Activated CD4-positive, alpha-beta memory T cell treated with anti-CD3 and anti-CD28 coated beads, Interleukin-2, amount 10 ng/mL, durations not matched to agents 7 days and 5 days (primary cell): ENCODE measurements around the gene GPSM1. TPM values are rescaled to one million over a fixed set of nuclear protein-coding genes. Genes with fewer than 3 reads are reported as not detected.
"Not testable (repeated sequence)": the region's sequence is repeated elsewhere in the genome, so short reads cannot be mapped to it uniquely, and the experiment has no call there.

Source experiments
- CTCF ChIA-PET: fragments of 350-600 bp; sonication (Branson Sonifier 250); formaldehyde crosslinking; loops from one replicate; lab custom pipeline; 2021; ENCODE audit warnings: antibody characterized with exemption, inconsistent platforms; lab: Charles Lee
- POLR2A ChIA-PET: fragments of 350-600 bp; sonication (Branson Sonifier 250); formaldehyde crosslinking; loops from one replicate; lab custom pipeline; 2021; ENCODE audit warnings: antibody characterized with exemption; lab: Charles Lee
- DNase-seq: peaks from one replicate; pipeline ENCODE4 v3.0.0-alpha.2; 2020
- H3K27ac Mint-ChIP-seq: one replicate; pipeline ENCODE4 v1.8.0; 2021; ENCODE audit warnings: mild to moderate bottlenecking, mixed read lengths
- H3K27me3 Mint-ChIP-seq: one replicate; pipeline ENCODE4 v1.8.0; 2021; ENCODE audit warnings: mixed read lengths
- H3K36me3 Mint-ChIP-seq: one replicate; pipeline ENCODE4 v1.8.0; 2021; ENCODE audit warnings: low read depth, mixed read lengths
- H3K4me1 Mint-ChIP-seq: one replicate; pipeline ENCODE4 v1.8.0; 2021; ENCODE audit warnings: mixed read lengths
- H3K4me3 Mint-ChIP-seq: one replicate; pipeline ENCODE4 v1.8.0; 2021; ENCODE audit warnings: mild to moderate bottlenecking, mixed read lengths
- H3K9me3 Mint-ChIP-seq: one replicate; pipeline ENCODE4 v1.8.0; 2021; ENCODE audit warnings: mixed read lengths
- total RNA-seq, 2 experiments: library from RNA; stranded (reverse); gene quantifications; one replicate each; pipeline ENCODE4 v1.2.3, GENCODE V29; 2021

Gene GPSM1
- total RNA-seq, 2 experiments from 2014 or later, result 6.0 to 6.5 TPM

DNA sequence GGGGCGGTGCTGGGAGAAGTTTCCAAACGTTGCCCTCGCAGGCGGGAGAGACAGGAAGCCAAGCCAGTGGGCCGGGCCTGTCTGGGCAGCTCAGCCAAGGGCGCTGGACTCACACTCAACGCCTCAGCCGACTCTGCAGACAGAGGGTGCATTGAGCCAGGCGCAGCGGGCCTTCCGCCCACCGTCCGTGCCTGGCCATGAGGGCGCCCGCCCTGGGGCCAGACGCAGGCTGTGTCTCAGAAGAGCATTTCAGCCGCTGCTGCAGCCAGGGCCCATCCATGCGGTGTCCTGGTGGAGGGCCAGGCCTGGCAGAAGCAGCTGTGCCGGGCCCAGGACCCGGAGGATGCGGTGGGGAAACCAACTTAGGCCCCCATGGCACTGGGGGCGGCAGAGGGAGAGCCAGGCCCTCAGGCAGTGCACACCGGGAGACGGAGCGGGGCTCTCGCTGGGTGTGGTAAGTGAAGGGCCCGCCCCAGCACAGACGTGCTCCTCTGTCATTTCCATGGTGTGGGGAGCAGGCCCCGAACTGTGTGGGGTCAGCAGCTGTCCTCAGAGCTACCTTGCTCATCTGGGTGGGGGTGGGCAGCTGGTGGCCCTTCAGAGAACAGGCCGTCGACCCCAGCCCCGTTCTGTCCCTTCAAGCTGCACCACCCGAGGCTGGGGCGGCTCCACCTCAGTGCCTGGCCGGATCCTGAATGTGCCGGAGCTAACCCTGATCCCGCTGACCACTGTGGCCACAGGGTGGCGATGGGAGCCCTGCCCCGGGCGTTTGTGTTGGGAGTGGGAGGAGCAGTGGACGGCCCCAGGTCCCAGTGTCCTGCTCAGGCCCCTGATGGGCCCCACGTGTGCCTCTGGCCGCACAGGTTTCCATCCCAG, 18.2 kb downstream of the GPSM1 start:
- ChIA-PET CTCF (no interaction called here), POLR2A (interaction anchor here (1.2 kb wide), 1 partner anchor 17 kb away, joined by 4 read pairs; no protein-coding TSS in a partner anchor)
- H3K4me3 Mint-ChIP-seq, result no peak overlapping the region
- DNase-seq, result no peak
- H3K27me3 Mint-ChIP-seq, result no peaks in the 10 kb centered on the region
- H3K9me3 Mint-ChIP-seq, result no peaks in the 10 kb centered on the region
- H3K27ac Mint-ChIP-seq, result no peak overlapping the region
- H3K36me3 Mint-ChIP-seq, result no peaks in the 10 kb centered on the region
- no peaks in the 10 kb centered on the region for H3K4me1 Mint-ChIP-seq

DNA sequence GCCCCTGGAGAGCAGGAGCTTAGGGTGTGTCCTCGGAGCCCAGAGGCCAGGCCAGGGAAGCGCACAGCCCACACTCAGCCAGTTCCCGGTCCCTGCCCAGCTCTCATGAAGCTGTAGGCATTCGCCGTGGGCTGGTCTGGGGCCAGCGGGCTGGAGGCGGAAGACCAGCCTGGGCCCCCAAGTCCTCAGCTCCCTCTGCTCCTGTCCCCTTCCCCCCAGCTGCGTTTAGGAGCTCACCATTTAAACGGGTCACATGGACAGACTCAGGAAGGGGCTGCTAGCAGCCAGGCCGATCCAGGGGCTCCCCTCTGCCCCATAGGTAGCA, 18.8 kb downstream of the GPSM1 start:
- ChIA-PET POLR2A (no interaction called here), CTCF (no interaction called here)
- Mint-ChIP-seq H3K27ac (no peak overlapping the region), H3K4me3 (no peak overlapping the region), H3K4me1 (no peaks in the 10 kb centered on the region), H3K9me3 (no peaks in the 10 kb centered on the region), H3K27me3 (no peaks in the 10 kb centered on the region), H3K36me3 (no peaks in the 10 kb centered on the region)
- no peak for DNase-seq

DNA sequence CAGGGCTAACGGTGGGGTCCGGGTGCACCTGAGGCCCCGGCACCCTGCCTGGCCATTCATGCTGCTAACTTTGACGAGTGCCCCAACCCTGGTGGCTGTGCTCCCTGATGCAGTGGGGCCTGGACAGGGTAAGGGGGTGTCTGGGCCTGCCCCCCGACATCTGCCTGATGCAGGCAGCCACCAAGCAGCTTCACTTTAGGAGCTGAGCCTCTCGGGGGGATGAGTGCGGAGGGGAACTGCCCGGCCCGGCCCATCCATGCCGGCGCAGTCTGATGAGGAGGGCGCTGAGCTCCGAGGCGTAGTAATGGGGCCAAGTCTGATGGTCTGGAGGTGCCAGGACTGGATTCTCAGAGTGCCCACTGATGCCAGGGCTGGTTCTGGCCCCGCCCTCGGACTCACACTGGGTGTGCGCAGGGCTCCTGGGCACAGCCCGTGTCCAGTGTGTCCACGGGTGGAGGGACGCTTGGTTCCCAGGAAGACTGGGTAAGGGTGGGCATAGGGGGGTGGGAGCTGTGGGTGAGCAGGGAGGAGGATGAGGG, 19.7 kb downstream of the GPSM1 start:
- no peak for DNase-seq
- no peaks in the 10 kb centered on the region for H3K9me3 Mint-ChIP-seq
- CTCF ChIA-PET, result no interaction called here
- POLR2A ChIA-PET, result no interaction called here
- H3K4me3 Mint-ChIP-seq, result no peak overlapping the region
- no peaks in the 10 kb centered on the region for H3K4me1 Mint-ChIP-seq
- no peak overlapping the region for H3K27ac Mint-ChIP-seq
- H3K27me3 Mint-ChIP-seq, result no peaks in the 10 kb centered on the region
- H3K36me3 Mint-ChIP-seq, result no peaks in the 10 kb centered on the region

DNA sequence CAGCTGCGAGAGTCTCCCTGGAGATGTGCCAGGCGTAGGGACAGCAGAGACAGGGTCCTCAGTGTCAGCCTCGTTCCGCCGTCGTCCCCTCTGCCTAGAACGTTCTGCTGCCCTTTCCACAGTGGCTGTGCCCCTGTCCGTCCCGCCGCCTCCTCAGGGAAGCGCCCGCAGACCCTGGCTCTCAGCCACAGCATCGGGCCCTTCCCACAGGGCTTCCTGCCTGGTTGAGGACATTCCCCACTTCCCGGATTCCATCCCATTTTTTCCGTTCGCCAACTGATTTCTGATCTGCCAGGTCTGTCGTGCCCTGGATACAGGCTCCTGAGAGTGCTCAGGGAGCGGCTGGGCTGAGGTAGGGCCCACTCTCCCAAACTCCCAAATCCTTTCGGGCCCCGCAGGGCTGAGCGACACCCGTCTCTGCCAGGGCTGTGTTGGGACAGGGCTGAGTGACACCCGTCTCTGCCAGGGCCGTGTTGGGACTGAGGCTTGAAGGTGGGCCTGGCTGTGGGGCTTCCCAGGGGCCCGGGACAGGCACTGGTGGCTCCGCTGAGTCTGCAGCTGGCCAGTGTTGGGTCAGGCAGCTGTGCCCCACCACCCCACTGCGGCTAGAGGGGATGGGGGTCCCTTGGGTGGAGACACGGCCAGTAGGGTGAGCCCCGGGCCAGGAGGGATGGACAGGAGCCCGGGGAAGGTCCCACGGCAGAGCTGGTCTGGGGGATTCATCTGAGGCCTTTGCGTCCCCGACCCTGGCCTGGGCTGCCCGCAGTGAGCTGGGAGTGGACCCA, 20.3 kb downstream of the GPSM1 start:
- Mint-ChIP-seq H3K4me1 (no peaks in the 10 kb centered on the region), H3K27me3 (no peaks in the 10 kb centered on the region), H3K4me3 (no peak overlapping the region), H3K36me3 (no peaks in the 10 kb centered on the region), H3K27ac (no peak overlapping the region), H3K9me3 (no peaks in the 10 kb centered on the region)
- no peak for DNase-seq
- ChIA-PET CTCF (no interaction called here), POLR2A (no interaction called here)

DNA sequence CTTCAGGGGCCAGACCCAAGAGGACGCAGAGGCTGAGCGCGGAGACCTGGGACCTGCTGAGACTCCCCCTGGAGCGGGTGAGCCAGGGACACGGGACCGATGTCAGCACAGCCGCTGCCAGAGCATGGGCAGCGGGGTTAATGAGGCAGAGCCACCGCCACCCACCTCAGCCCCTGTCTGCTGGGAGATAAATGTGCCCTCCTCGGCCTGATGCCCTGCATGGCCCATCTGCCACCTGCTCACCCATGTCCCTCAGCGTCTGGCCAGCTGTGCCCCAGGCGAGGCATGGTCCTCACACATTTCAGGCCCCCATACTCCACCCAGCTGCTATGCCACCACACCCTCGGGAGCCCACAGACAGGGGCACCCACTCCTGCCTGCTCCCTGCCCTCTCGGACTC, 21.4 kb downstream of the GPSM1 start:
- Mint-ChIP-seq H3K4me1 (no peaks in the 10 kb centered on the region), H3K4me3 (no peak overlapping the region), H3K9me3 (no peaks in the 10 kb centered on the region), H3K27me3 (no peaks in the 10 kb centered on the region), H3K27ac (no peak overlapping the region), H3K36me3 (no peaks in the 10 kb centered on the region)
- DNase-seq, result no peak
- CTCF ChIA-PET, result no interaction called here
- POLR2A ChIA-PET, result no interaction called here

DNA sequence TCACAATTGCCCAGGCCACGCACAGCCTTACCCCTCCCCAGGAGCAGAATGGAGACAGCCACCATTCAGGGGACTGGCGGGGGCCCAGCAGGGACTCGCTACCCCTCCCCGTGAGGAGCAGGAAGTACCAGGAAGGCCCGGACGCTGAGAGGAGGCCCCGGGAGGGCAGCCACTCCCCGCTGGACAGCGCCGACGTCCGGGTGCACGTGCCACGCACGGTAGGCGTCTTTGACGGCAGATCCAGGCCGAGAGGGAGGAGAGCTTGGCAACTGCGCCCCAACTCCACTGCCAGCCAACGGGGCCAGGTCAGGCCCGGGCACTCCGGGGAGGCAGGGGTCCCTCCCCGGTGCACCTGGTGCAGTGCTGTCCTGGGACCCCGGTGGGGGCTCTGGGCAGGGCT, 22.2 kb downstream of the GPSM1 start:
- Mint-ChIP-seq H3K27ac (no peak overlapping the region), H3K27me3 (no peaks in the 10 kb centered on the region), H3K9me3 (no peaks in the 10 kb centered on the region), H3K36me3 (no peaks in the 10 kb centered on the region), H3K4me1 (no peaks in the 10 kb centered on the region), H3K4me3 (no peak overlapping the region)
- DNase-seq, result no peak
- POLR2A ChIA-PET, result no interaction called here
- CTCF ChIA-PET, result no interaction called here

DNA sequence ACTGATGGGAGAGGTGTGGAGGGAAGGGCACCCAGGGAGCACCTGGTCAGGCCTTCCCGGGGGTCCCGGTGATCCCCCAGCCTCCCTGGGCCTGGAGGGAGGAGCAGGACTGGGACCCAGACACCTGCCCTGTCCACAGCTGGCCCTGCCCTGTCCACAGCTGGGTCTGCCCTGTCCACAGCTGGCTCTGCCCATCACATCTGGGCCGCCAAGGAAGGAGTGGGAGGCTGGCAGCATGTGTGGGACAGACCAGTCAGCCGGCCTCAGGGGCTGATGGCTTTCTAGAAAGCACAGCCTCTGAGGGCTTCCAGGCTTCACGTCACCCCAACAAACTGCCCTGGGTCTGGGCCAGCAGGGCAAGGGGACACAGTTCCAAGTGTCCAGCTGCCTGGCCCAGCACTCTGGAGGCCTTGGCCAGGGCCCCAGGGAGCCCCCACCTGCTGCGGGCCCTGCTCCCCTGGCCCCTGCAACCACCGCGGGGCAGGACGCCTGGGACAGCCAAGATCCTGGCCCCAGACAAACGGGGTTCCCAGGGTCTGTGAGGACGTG, 24.0 kb downstream of the GPSM1 start:
- Mint-ChIP-seq H3K36me3 (no peaks in the 10 kb centered on the region), H3K4me3 (no peak overlapping the region), H3K27ac (no peak overlapping the region), H3K9me3 (no peaks in the 10 kb centered on the region), H3K4me1 (no peaks in the 10 kb centered on the region), H3K27me3 (no peaks in the 10 kb centered on the region)
- ChIA-PET CTCF (no interaction called here), POLR2A (no interaction called here)
- DNase-seq, result no peak

DNA sequence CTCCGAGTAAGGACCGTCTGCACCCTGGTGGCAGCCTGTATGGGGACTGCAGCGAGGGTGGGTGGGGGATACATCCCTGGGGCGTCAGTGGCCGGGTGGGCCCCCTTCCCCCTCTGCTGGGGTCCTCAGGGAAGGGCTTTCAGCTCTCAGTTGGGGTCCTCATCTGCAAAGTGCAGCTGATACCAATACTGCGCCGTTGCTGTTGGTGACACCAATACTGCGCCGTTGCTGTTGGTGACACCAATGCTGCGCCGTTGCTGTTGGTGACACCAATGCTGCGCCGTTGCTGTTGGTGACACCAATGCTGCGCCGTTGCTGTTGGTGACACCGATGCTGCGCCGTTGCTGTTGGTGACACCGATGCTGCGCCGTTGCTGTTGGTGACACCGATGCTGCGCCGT, 24.5 kb downstream of the GPSM1 start:
- POLR2A ChIA-PET, H3K27me3 Mint-ChIP-seq, CTCF ChIA-PET, H3K36me3 Mint-ChIP-seq, H3K4me1 Mint-ChIP-seq, H3K9me3 Mint-ChIP-seq, H3K27ac Mint-ChIP-seq, DNase-seq: not testable (repeated sequence)
- H3K4me3 Mint-ChIP-seq, result peak overlapping the region; percentile 17

DNA sequence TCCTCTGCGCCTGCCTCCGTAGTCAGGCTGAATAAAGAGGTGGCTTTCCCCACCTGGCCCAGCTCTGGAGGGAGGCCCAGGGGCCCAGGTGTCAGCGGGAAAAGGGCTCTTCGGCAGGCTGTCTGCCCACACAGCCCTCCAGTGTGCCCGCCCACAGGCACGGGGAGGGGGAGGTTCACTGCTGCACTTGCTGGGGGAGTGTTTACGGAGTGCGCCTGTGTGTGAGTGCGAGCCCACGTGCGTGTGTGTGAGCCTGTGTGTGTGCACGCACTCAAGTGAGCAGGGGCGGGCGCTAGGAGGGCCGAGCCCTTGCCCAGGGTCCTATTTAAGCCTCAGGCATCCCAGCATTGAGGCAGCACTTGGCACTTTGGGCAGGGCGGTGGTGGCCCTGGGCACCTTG, 25.3 kb downstream of the GPSM1 start:
- H3K4me1 Mint-ChIP-seq, result no peaks in the 10 kb centered on the region
- H3K9me3 Mint-ChIP-seq, result no peaks in the 10 kb centered on the region
- H3K36me3 Mint-ChIP-seq, result no peaks in the 10 kb centered on the region
- ChIA-PET CTCF (no interaction called here), POLR2A (no interaction called here)
- H3K27me3 Mint-ChIP-seq, result no peaks in the 10 kb centered on the region
- DNase-seq, result no peak
- H3K27ac Mint-ChIP-seq, result no peak overlapping the region
- no peak overlapping the region for H3K4me3 Mint-ChIP-seq

DNA sequence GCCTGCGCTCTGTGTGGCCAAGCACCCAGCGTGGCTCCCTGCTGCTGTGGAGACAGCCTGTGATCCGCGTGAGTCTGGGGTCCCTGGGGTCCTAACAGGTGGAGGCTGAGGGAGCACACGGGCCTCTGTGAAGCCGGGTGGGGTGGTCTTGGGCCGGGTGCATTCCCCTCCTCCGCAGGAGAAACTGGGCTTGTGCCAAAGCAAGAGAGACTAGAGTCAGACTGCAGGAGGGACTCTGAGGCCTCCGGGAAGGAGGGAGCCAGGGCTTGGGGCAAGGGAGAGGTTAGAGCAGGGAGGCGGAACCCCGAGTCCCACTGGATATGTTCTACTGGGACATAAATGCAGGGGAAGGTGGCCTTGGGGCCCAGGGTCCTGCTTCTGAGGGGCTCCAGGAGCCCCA, 25.7 kb downstream of the GPSM1 start:
- CTCF ChIA-PET, result no interaction called here
- POLR2A ChIA-PET, result interaction anchor here (1.0 to 1.9 kb wide), 2 partner anchors 10 to 32 kb away, joined by 3 to 5 read pairs; partner anchors contain the start of gene DNLZ
- Mint-ChIP-seq H3K9me3 (no peaks in the 10 kb centered on the region), H3K27me3 (no peaks in the 10 kb centered on the region), H3K27ac (no peak overlapping the region), H3K36me3 (no peaks in the 10 kb centered on the region), H3K4me3 (no peak overlapping the region), H3K4me1 (no peaks in the 10 kb centered on the region)
- no peak for DNase-seq

DNA sequence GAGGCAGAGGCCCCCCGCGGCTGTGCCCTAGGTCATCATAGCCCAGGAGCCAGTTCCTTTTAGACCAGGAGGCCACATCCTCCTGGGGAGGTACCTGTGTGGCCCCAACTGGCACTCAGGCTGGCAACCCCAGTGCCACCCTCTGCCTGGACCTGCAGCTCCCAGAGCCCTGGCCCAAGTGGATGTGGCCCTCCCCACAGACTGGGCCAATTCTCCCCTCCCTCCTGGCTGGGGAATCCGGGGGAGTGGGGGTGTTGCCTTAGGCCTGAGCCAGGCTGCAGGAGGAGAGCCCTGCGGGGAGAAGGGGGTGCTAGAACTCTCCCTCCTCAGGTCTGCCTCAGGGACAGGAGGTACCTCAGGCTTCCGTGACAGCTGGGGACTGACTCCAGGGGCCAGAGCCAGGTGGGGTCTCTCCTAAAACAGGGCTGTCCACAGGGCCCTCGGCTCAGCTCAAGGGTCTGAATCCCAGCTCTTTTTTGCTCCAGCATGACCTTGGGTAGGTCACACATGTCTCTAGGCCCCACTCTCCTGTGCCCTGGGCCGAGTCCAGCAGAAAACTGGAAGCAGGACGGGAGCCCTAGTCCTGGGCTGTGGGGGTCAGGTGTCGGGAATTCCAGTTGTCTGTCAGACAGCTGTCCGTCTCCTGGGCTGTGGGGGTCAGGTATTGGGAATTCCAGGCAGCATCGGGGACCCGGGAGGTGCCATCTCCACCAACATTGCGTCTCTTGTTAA, 26.6 kb downstream of the GPSM1 start:
- H3K4me1 Mint-ChIP-seq, result no peaks in the 10 kb centered on the region
- ChIA-PET CTCF (no interaction called here), POLR2A (interaction anchor here (1.0 to 1.9 kb wide), 2 partner anchors 9 to 31 kb away, joined by 3 to 5 read pairs; partner anchors contain the start of gene DNLZ)

DNA sequence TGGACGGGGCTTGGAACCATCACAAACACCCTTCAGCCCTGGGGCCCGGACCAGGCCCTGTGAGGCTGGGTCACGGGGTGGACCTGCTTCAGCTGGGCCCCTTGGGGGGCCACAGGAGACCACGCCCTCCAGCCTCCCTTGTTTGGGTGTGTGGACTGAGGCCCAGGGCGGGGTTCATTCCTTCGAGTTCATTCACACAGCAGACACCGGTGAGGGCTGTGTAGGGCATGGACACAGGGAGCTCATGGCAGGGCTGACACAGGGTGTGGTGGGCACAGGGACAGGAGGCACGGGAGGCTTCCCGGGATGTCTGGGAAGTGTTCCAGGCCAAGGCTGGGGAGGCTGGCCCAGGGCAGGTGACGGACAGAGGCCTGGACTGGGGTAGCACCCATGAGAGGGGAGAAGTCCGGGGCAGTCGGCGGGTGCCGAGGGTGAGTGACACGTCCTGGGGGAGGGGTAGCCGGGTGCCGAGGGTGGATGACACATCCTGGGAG, 27.3 kb downstream of the GPSM1 start:
- DNase-seq, result no peak
- CTCF ChIA-PET, result no interaction called here
- POLR2A ChIA-PET, result interaction anchor here (1.9 kb wide), 1 partner anchor 9 kb away, joined by 5 read pairs; the partner anchor contains the start of gene DNLZ
- H3K4me3 Mint-ChIP-seq, result no peak overlapping the region
- H3K9me3 Mint-ChIP-seq, result no peaks in the 10 kb centered on the region
- no peaks in the 10 kb centered on the region for H3K27me3 Mint-ChIP-seq
- H3K36me3 Mint-ChIP-seq, result no peaks in the 10 kb centered on the region
- H3K27ac Mint-ChIP-seq, result no peak overlapping the region
- H3K4me1 Mint-ChIP-seq, result no peaks in the 10 kb centered on the region

More for the DNA sequence above, 26.6 kb downstream of the GPSM1 start:
- Mint-ChIP-seq H3K36me3 (no peaks in the 10 kb centered on the region), H3K27ac (no peak overlapping the region), H3K27me3 (no peaks in the 10 kb centered on the region), H3K4me3 (no peak overlapping the region), H3K9me3 (no peaks in the 10 kb centered on the region)
- DNase-seq, result no peak
